Cardiac muscle cell (in vitro differentiated cells and primary cell): ENCODE results near the gene R3HDM2. TPM values are rescaled to one million over a fixed set of nuclear protein-coding genes. Genes with fewer than 3 reads are reported as not detected.
A peak's percentile ranks its signal among the peaks of the same experiment; 100 is the strongest.
"Not testable (repeated sequence)": the region's sequence is repeated elsewhere in the genome, so short reads cannot be mapped to it uniquely, and the experiment has no call there.

ENCODE experiments used
- DNase-seq, 2 donors: peaks; one replicate each; pipeline versions ENCODE4 v3.0.0 to v3.0.0-alpha.2; 2010 to 2017; ENCODE audit warnings: low read depth in 1 of 2, low spot score in 1 of 2
- H3K27ac ChIP-seq: fragments of 200-600 bp; sonication (generic); 2 replicates; pipeline ENCODE4 v1.5.1; 2016
- H3K27me3 ChIP-seq: fragments of 200-600 bp; sonication (generic); 2 replicates; pipeline ENCODE4 v1.6.0; 2016; ENCODE audit warnings: control low read depth
- H3K36me3 ChIP-seq: fragments of 200-600 bp; sonication (generic); 2 replicates; pipeline ENCODE4 v1.5.1; 2016; ENCODE audit warnings: control low read depth
- H3K4me1 ChIP-seq: fragments of 200-600 bp; sonication (generic); 2 replicates; pipeline ENCODE4 v1.8.1; 2017; ENCODE audit warnings: low read depth, mild to moderate bottlenecking, mixed run types
- H3K4me3 ChIP-seq: fragments of 200-600 bp; sonication (generic); 2 replicates; pipeline ENCODE4 v1.5.1; 2016; ENCODE audit warnings: mild to moderate bottlenecking
- H3K9me3 ChIP-seq: fragments of 200-600 bp; sonication (generic); 2 replicates; pipeline ENCODE4 v1.5.1; 2017; ENCODE audit warnings: low read depth, mild to moderate bottlenecking, control low read depth
- CTCF ChIP-seq: IDR thresholded peaks from 2 replicates; pipeline ENCODE4 v1.5.1; 2012; ENCODE audit warnings: low read depth, mild to moderate bottlenecking, low read length
- polyA plus RNA-seq: library from polyadenylated mRNA; unstranded; fragments of >200 nt; fragmentation: Nextera tagmentation; extraction: Ambion mirVana; gene quantifications from 2 replicates; pipeline ENCODE4 v1.2.1, GENCODE V29; 2016
- total RNA-seq: library from RNA; depleted of rRNA; stranded (reverse); fragments of >200 nt; gene quantifications from 2 replicates; pipeline ENCODE4 v1.2.3, GENCODE V29; 2016

Gene R3HDM2
- total and polyA plus RNA-seq, 2 experiments from 2014 or later, result 23.3 to 59.9 TPM

GRCh38 chr12:57404966-57405640 is 25.7 kb downstream of the R3HDM2 start:
- Histone ChIP-seq H3K36me3 (no peaks in the 10 kb centered on the region), H3K9me3 (no peaks in the 10 kb centered on the region), H3K27ac (no peak overlapping the region)

GRCh38 chr12:57402156-57402555 is 28.7 kb downstream of the R3HDM2 start:
- not testable (repeated sequence) for H3K9me3 ChIP-seq, H3K36me3 ChIP-seq, H3K27me3 ChIP-seq, DNase-seq, H3K27ac ChIP-seq, H3K4me3 ChIP-seq, H3K4me1 ChIP-seq

More at GRCh38 chr12:57404966-57405640, 25.7 kb downstream of the R3HDM2 start:
- Histone ChIP-seq H3K4me3 (no peak overlapping the region), H3K27me3 (no peaks in the 10 kb centered on the region), H3K4me1 (peaks cover 3% of the 10 kb centered on the region)
- no peak for DNase-seq
- TF ChIP-seq CTCF, result no peak

GRCh38 chr12:57401165-57401564 is 29.7 kb downstream of the R3HDM2 start:
- Histone ChIP-seq H3K27ac (peak overlapping the region; percentile 33), H3K9me3 (no peaks in the 10 kb centered on the region), H3K36me3 (no peaks in the 10 kb centered on the region)

GRCh38 chr12:57399718-57400463 is 31.0 kb downstream of the R3HDM2 start:
- not testable (repeated sequence) for H3K27ac ChIP-seq, H3K4me1 ChIP-seq, H3K4me3 ChIP-seq, H3K27me3 ChIP-seq, H3K36me3 ChIP-seq, H3K9me3 ChIP-seq, DNase-seq

More at GRCh38 chr12:57401165-57401564, 29.7 kb downstream of the R3HDM2 start:
- Histone ChIP-seq H3K4me1 (peaks cover 3% of the 10 kb centered on the region), H3K4me3 (no peak overlapping the region), H3K27me3 (no peaks in the 10 kb centered on the region)
- no peak for TF ChIP-seq CTCF
- peak in 1 of 2 donors; percentile 78 for DNase-seq

GRCh38 chr12:57397441-57397840 is 33.4 kb downstream of the R3HDM2 start:
- H3K9me3 ChIP-seq, result no peaks in the 10 kb centered on the region
- no peaks in the 10 kb centered on the region for H3K27me3 ChIP-seq
- no peak for DNase-seq
- H3K4me3 ChIP-seq, result no peak overlapping the region
- peaks cover 7% of the 10 kb centered on the region for H3K36me3 ChIP-seq
- H3K4me1 ChIP-seq, result peaks cover 3% of the 10 kb centered on the region
- peak; percentile 2 for TF ChIP-seq CTCF
- H3K27ac ChIP-seq, result no peak overlapping the region

- TF ChIP-seq CTCF, result no peak
- Histone ChIP-seq H3K27me3 (no peaks in the 10 kb centered on the region), H3K27ac (no peak overlapping the region), H3K36me3 (peaks cover 7% of the 10 kb centered on the region), H3K4me3 (no peak overlapping the region), H3K9me3 (no peaks in the 10 kb centered on the region), H3K4me1 (no peaks in the 10 kb centered on the region)
- DNase-seq, result no peak
Measured at GRCh38 chr12:57395121-57395520, 35.7 kb downstream of the R3HDM2 start.
